ENCODE results near the gene LRRC27.
"Not testable (repeated sequence)": the region's sequence is repeated elsewhere in the genome, so short reads cannot be mapped to it uniquely, and the experiment has no call there.

Gene LRRC27

GRCh38 chr10:132376394-132376851 lies 44.4 kb downstream of the LRRC27 start:
- no peak for DNase-seq

GRCh38 chr10:132377326-132377725 lies 45.3 kb downstream of the LRRC27 start:
- no peak for DNase-seq

GRCh38 chr10:132379026-132379425 lies 47.0 kb downstream of the LRRC27 start:
- not testable (repeated sequence) for DNase-seq

GRCh38 chr10:132380986-132381385 lies 49.0 kb downstream of the LRRC27 start:
- not testable (repeated sequence) for DNase-seq

GRCh38 chr10:132381741-132382140 lies 49.7 kb downstream of the LRRC27 start:
- no peak for DNase-seq

GRCh38 chr10:132382231-132382922 lies 50.4 kb downstream of the LRRC27 start:
- DNase-seq = no peak

GRCh38 chr10:132383101-132383500 lies 51.1 kb downstream of the LRRC27 start:
- DNase-seq = no peak

- DNase-seq = no peak
Observed at GRCh38 chr10:132383751-132384196, 51.8 kb downstream of the LRRC27 start.

GRCh38 chr10:132384618-132385388 lies 52.8 kb downstream of the LRRC27 start:
- no peak for DNase-seq

GRCh38 chr10:132385389-132385667 lies 53.3 kb downstream of the LRRC27 start:
- no peak for DNase-seq

- DNase-seq = no peak
Observed at GRCh38 chr10:132385721-132386418, 53.9 kb downstream of the LRRC27 start.

GRCh38 chr10:132386419-132386831 lies 54.4 kb downstream of the LRRC27 start:
- no peak for DNase-seq

- not testable (repeated sequence) for DNase-seq
Observed at GRCh38 chr10:132386896-132387295, 54.9 kb downstream of the LRRC27 start.

- DNase-seq = no peak
Observed at GRCh38 chr10:132387764-132388210, 55.8 kb downstream of the LRRC27 start.

GRCh38 chr10:132388891-132389432 lies 57.0 kb downstream of the LRRC27 start:
- DNase-seq = no peak

GRCh38 chr10:132389433-132390169 lies 57.6 kb downstream of the LRRC27 start:
- peak; percentile 48 for DNase-seq

GRCh38 chr10:132390170-132390920 lies 58.4 kb downstream of the LRRC27 start:
- no peak for DNase-seq

- DNase-seq = no peak
Observed at GRCh38 chr10:132390921-132391675, 59.1 kb downstream of the LRRC27 start.

- DNase-seq = no peak
Observed at GRCh38 chr10:132391676-132392020, 59.7 kb downstream of the LRRC27 start.

- DNase-seq = no peak
Observed at GRCh38 chr10:132392184-132392800, 60.3 kb downstream of the LRRC27 start.
